Measurements from ENCODE around the gene MYO5C.
"Not testable (repeated sequence)": the region's sequence is repeated elsewhere in the genome, so short reads cannot be mapped to it uniquely, and the experiment has no call there.

MYO5C gene

GRCh38 chr15:52308446-52309153 lies 13.0 kb upstream of the MYO5C start:
- DNase-seq, result no peak

- no peak for DNase-seq
Observed at GRCh38 chr15:52307847-52308246, 12.2 kb upstream of the MYO5C start.

- no peak for DNase-seq
Observed at GRCh38 chr15:52306270-52306669, 10.7 kb upstream of the MYO5C start.

- no peak for DNase-seq
Observed at GRCh38 chr15:52303093-52303772, 7.6 kb upstream of the MYO5C start.

GRCh38 chr15:52301265-52301847 lies 5.8 kb upstream of the MYO5C start:
- no peak for DNase-seq

- DNase-seq, result no peak
Observed at GRCh38 chr15:52294881-52295420, 653 bp downstream of the MYO5C start.

DNA sequence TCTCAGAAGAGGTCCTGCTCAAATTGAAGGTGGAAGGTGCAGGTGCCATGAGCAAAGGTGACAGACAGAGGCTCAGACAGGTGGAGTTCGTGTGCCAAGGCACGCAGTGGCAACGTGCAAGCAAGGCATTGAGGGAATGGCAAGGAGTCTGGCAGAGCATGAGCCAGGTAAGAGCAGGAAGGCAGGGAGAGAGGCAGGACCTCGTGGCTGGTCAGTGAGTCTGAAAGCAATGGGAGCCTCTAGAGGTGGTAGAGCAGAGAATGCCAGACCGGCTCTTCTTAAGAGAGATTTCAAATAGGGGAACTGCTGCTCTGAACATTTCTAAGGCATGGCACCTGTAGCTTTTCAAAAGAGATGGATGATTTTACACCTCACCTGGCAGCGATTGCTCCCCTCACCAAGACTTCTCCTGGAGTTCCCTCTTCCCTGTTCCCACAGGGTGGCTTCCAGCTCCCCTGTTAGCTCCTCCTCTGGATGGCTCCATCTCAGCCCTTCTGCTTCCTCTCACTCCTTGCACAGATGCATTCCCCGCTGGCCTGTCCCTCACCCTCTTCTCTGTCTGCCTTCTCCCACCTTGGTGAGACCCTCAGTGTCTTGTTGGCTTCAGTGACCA lies 2.7 kb downstream of the MYO5C start:
- DNase-seq, result no peak

GRCh38 chr15:52291204-52291603 lies 4.4 kb downstream of the MYO5C start:
- no peak for DNase-seq

DNA sequence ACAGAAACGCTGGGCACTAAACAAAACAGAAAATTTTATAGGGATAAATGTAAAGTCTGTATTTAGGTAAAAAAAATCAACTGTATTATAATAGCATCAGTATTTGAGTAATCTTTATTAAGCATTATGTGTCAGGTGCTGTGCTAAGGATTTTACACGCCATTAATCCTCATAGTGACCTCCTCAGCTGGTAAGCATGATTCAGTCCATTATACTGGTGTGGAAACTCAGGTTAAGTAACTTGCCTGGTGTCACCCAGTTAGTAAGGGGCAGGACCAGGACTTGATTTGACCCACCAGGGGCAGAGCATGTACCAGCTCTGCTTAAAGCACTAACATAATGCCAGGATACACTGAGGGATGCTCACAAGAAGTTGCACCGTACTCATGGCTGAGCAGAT lies 4.8 kb downstream of the MYO5C start:
- DNase-seq, result no peak

DNA sequence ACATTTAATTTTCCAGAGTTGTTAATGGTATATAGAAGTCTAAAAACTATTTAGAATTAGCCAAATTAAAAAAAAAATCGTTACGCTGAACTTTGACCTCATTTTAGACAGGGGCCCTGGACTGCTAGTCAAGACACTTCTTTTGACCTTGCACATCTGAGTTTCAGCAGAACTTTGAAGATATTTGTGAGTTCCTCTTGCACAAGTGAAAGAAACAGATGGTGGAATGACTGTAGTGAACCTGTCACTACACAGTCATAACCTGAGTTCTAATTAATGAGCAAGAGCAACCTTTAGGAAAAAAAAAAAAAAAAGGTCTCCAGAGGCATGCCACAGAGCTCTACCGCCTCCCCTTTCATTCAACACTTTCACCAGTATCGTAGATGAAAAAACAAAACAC lies 5.3 kb downstream of the MYO5C start:
- no peak for DNase-seq

GRCh38 chr15:52289629-52290081 lies 5.9 kb downstream of the MYO5C start:
- peak in 1 of 2 donors; percentile 26 for DNase-seq

- no peak for DNase-seq
Observed at GRCh38 chr15:52288986-52289385, 6.6 kb downstream of the MYO5C start.

- DNase-seq, result no peak
Observed at GRCh38 chr15:52288051-52288942, 7.3 kb downstream of the MYO5C start.

DNA sequence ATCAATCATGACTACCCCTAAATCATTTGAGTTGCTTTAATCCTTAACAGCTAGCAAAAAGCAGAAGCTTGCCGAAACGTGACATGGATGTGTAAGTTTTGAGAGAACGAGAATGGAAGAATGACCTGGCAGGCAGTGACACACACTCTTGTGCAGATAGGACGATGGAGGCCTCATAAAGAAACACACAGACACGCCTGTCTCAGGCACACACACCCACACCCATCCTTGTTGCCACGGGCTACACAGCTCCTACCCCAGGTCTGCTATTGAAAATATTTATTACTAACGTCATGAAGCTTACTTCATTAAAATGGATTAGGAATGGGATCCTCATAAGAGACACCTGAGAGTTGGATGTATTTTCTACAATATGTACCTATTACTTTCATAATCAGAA lies 8.5 kb downstream of the MYO5C start:
- DNase-seq, result no peak

GRCh38 chr15:52285941-52286340 lies 9.7 kb downstream of the MYO5C start:
- DNase-seq, result not testable (repeated sequence)

DNA sequence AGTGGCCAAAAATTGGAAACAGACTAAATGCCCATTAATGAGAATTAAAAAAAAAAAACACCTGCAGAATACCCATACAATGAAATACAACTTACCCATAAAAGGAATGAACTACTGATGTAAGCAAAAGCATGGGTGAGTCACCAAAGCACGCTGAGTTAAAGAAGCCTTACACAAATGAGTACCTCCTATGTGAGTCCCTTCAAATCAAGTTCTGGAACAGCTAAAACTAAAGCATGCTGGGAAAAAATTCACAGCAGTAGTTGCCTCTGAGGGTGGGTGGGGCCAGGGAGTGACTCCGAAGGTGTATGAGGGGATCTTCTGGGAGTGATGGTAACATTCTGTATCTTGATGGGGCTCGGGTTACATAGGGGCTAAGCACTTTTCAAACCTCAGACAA lies 11.4 kb downstream of the MYO5C start:
- no peak for DNase-seq

DNA sequence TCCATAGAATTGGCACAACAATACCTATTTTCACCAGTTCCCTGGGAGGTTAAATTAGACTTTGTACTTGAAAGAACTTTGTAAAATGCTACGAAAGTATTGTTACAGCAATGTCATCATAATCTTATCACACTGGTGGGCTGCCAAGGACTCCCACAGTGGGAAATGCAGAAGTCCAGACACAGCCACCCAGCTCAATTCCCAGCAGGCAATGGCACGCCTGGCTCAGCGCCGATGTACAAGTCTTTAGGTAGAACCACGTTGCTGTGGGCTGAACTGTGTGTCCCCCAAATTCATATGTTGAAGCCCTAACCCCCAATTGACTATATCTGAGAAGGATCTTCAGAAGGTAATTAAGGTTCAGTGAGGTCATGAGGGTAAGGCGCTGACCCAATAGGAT lies 12.3 kb downstream of the MYO5C start:
- DNase-seq, result no peak

- no peak for DNase-seq
Observed at GRCh38 chr15:52282418-52282817, 13.2 kb downstream of the MYO5C start.

- DNase-seq, result no peak
Observed at GRCh38 chr15:52281085-52282035, 14.2 kb downstream of the MYO5C start.

DNA sequence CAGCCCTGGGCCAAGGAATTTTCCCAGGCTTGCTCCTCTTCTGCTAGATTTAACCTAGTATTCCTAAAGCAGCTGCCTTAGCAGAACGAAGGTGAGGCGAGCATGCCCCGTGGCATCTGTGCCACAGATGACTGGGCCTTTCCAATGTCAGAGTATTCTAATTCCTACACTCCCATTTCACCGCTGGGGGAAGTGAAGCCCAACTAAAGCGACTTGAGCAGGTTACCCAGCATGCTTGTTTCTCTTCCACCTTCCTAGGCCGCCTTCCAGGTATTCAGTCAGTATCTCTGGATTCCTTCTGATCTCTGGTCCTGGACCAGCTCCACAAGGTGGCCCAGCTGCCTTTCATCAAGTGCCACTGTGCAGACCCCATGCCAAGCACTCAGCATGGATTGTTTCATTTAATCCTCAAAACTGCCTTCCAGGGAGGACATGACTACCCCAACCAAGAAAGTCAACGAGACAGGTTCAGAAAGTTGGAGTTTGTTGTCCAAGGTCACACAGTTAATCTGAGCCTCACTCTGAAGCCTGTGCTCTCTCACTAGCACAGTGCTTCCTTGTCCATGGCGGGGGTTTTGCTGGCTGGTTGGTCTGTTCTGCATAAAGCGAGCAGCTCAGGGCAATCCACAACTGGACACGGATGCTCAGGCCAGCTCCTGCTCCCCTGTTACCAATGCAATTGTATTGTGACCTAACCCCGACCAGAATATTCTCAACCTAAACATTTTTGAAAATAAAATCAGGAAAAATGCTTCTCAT lies 15.1 kb downstream of the MYO5C start:
- DNase-seq, result no peak

All from hippocampal formation (tissue), 2 donors.